Aorta (tissue), 5 donors: ENCODE data around the gene SPRY1. TPM values are rescaled to one million over a fixed set of nuclear protein-coding genes. Genes with fewer than 3 reads are reported as not detected.

ENCODE experiments used
- ATAC-seq: fragments of 200-7000 bp; cut with Tn5 transposase; one replicate; pipeline ENCODE4 v1.9.1; 2022; ENCODE audit warnings: moderate library complexity; ENCODE audit not compliant: low FRiP score
- DNase-seq, 2 donors: peaks; one replicate each; pipeline ENCODE4 v3.0.0-alpha.2; 2020
- H3K27ac ChIP-seq, 2 donors: one replicate each; pipeline ENCODE4 v1.5.1; 2013; ENCODE audit warnings: low read length in 2 of 2, mild to moderate bottlenecking in 2 of 2, moderate library complexity in 2 of 2, control low read depth in 1 of 2, inconsistent platforms in 1 of 2, low read depth in 1 of 2
- H3K27me3 ChIP-seq, 2 donors: one replicate each; pipeline ENCODE4 v1.6.1; 2013; ENCODE audit warnings: control low read depth in 1 of 2, low read length in 1 of 2, mild to moderate bottlenecking in 1 of 2, moderate library complexity in 1 of 2; ENCODE audit not compliant: insufficient read depth in 2 of 2, control insufficient read depth in 1 of 2
- H3K36me3 ChIP-seq, 2 donors: one replicate each; pipeline ENCODE4 v1.6.1; 2013; ENCODE audit warnings: control low read depth in 1 of 2, low read length in 1 of 2, mild to moderate bottlenecking in 1 of 2; ENCODE audit not compliant: insufficient read depth in 2 of 2, control insufficient read depth in 1 of 2
- H3K4me1 ChIP-seq, 2 donors: one replicate each; pipeline ENCODE4 v1.6.1; 2013; ENCODE audit warnings: low read length in 2 of 2, control low read depth in 1 of 2, mild to moderate bottlenecking in 1 of 2, moderate library complexity in 1 of 2; ENCODE audit not compliant: insufficient read depth in 2 of 2, control insufficient read depth in 1 of 2
- H3K4me3 ChIP-seq, 2 donors: one replicate each; pipeline ENCODE4 v1.5.1; 2013; ENCODE audit warnings: low read length in 2 of 2, control low read depth in 1 of 2, mild to moderate bottlenecking in 1 of 2
- H3K9me3 ChIP-seq: one replicate; pipeline ENCODE4 v1.6.1; 2013; ENCODE audit warnings: mild to moderate bottlenecking, low read length; ENCODE audit not compliant: control insufficient read depth
- WGBS, 2 donors: extraction: QIAGEN DNeasy Blood & Tissue Kit; methylation state at CpG; one replicate each; pipeline ENCODE4 v1.1.7; 2013; 5-methylcytosine and 5-hydroxymethylcytosine counted together
- intact Hi-C, 2 donors: fragments of 100-400 bp; cut with DNase I; formaldehyde crosslinking; loops; one replicate each; pipeline versions ENCODE4 v1.14.2 to v1.15.0; 2022
- polyA plus RNA-seq, 2 donors: library from polyadenylated mRNA; stranded (reverse); fragments of 200-250 nt; gene quantifications; one replicate each; pipeline ENCODE4 v1.2.3, GENCODE V29; 2013
- total RNA-seq, 2 donors: library from RNA; stranded (reverse); fragmentation: NEBNext Ultra II Directional; extraction: Animal tissue kit (Norgen Biotek cat#: 25700); gene quantifications; one replicate each; pipeline ENCODE4 v1.2.1, GENCODE V29; 2021
- donor health status: healthy with polysubstance abuse.
- donor health status: Bipolar disorder and iron deficiency.
- donor health status: DM: no; HTN: no; CAD: no.
- donor health status: DM: no; HTN: no; CAD: no.
- donor health status: DM: yes; HTN: yes; CAD: no.

SPRY1 gene
- total and polyA plus RNA-seq, 4 donors, result 21.0 to 210 (median 151) TPM

- H3K36me3 ChIP-seq, result no peaks in the 10 kb centered on the region
- peaks cover 0 to 2% of the 10 kb centered on the region in 2 donors for H3K4me1 ChIP-seq
- ATAC-seq (no peak), DNase-seq (no peak)
- WGBS, 2 donors, result 81 to 87% methylated on average over 6 of the region's 6 CpGs
- H3K9me3 ChIP-seq, result no peaks in the 10 kb centered on the region
- H3K27me3 ChIP-seq, result no peaks in the 10 kb centered on the region
- H3K27ac ChIP-seq, result no peak overlapping the region
- intact Hi-C loops, result no loop called here
- no peak overlapping the region for H3K4me3 ChIP-seq
Observed at GRCh38 chr4:123421227-123421936, 24.8 kb downstream of the SPRY1 start.

- DNase-seq (no peak), ATAC-seq (no peak)
- Histone ChIP-seq H3K9me3 (no peaks in the 10 kb centered on the region), H3K4me1 (peaks cover 0 to 2% of the 10 kb centered on the region in 2 donors), H3K36me3 (no peaks in the 10 kb centered on the region), H3K4me3 (no peak overlapping the region), H3K27me3 (no peaks in the 10 kb centered on the region), H3K27ac (no peak overlapping the region)
- intact Hi-C loops, result no loop called here
- 79 to 82% methylated on average over 9 of the region's 9 CpGs for whole genome bisulfite sequencing, 2 donors
Observed at GRCh38 chr4:123421937-123422781, 25.6 kb downstream of the SPRY1 start.

- DNase-seq, result no peak
- Histone ChIP-seq H3K27ac (no peak overlapping the region), H3K27me3 (no peaks in the 10 kb centered on the region), H3K4me3 (no peak overlapping the region), H3K4me1 (no peaks in the 10 kb centered on the region), H3K36me3 (no peaks in the 10 kb centered on the region), H3K9me3 (no peaks in the 10 kb centered on the region)
- no peak for ATAC-seq
- intact Hi-C loops, result no loop called here
- WGBS, 2 donors, result 88 to 89% methylated on average over 5 of the region's 5 CpGs
Observed at GRCh38 chr4:123423819-123424218, 27.2 kb downstream of the SPRY1 start.

GRCh38 chr4:123427951-123428350, 31.4 kb downstream of the SPRY1 start:
- H3K27ac ChIP-seq, result no peak overlapping the region
- intact Hi-C loops, result no loop called here
- H3K9me3 ChIP-seq, result no peaks in the 10 kb centered on the region
- ATAC-seq, result no peak
- WGBS, 2 donors, result 94 to 95% methylated on average over 3 of the region's 3 CpGs
- no peak for DNase-seq
- H3K4me3 ChIP-seq, result no peak overlapping the region
- no peaks in the 10 kb centered on the region for H3K36me3 ChIP-seq
- no peaks in the 10 kb centered on the region for H3K4me1 ChIP-seq
- H3K27me3 ChIP-seq, result no peaks in the 10 kb centered on the region

- H3K9me3 ChIP-seq, result no peaks in the 10 kb centered on the region
- no peak for ATAC-seq
- H3K4me1 ChIP-seq, result no peaks in the 10 kb centered on the region
- H3K4me3 ChIP-seq, result no peak overlapping the region
- no peak for DNase-seq
- WGBS, 2 donors, result 92% methylated on average over 3 of the region's 3 CpGs
- no peaks in the 10 kb centered on the region for H3K36me3 ChIP-seq
- H3K27ac ChIP-seq, result no peak overlapping the region
- no peaks in the 10 kb centered on the region for H3K27me3 ChIP-seq
- intact Hi-C loops, result no loop called here
Observed at GRCh38 chr4:123430031-123430430, 33.4 kb downstream of the SPRY1 start.

GRCh38 chr4:123430501-123430900, 33.9 kb downstream of the SPRY1 start:
- ATAC-seq (no peak), DNase-seq (no peak)
- 67 to 81% methylated on average over 2 of the region's 2 CpGs for WGBS, 2 donors
- H3K4me1 ChIP-seq, result no peaks in the 10 kb centered on the region
- no peaks in the 10 kb centered on the region for H3K36me3 ChIP-seq
- H3K27ac ChIP-seq, result no peak overlapping the region
- intact Hi-C loops, result no loop called here
- H3K9me3 ChIP-seq, result no peaks in the 10 kb centered on the region
- H3K4me3 ChIP-seq, result no peak overlapping the region
- H3K27me3 ChIP-seq, result no peaks in the 10 kb centered on the region

- Histone ChIP-seq H3K9me3 (peaks cover 3% of the 10 kb centered on the region), H3K4me1 (no peaks in the 10 kb centered on the region), H3K27ac (no peak overlapping the region), H3K27me3 (no peaks in the 10 kb centered on the region), H3K36me3 (no peaks in the 10 kb centered on the region), H3K4me3 (no peak overlapping the region)
- 84 to 88% methylated on average over 7 of the region's 7 CpGs for WGBS, 2 donors
- DNase-seq, result no peak
- no peak for ATAC-seq
- intact Hi-C loops, result no loop called here
Observed at GRCh38 chr4:123433573-123433972, 37.0 kb downstream of the SPRY1 start.

- 91 to 97% methylated on average over 9 of the region's 9 CpGs for WGBS, 2 donors
- H3K36me3 ChIP-seq, result no peaks in the 10 kb centered on the region
- no peak overlapping the region for H3K27ac ChIP-seq
- H3K4me1 ChIP-seq, result no peaks in the 10 kb centered on the region
- ATAC-seq, result no peak
- intact Hi-C loops, result no loop called here
- no peak for DNase-seq
- H3K9me3 ChIP-seq, result peaks cover 3% of the 10 kb centered on the region
- no peaks in the 10 kb centered on the region for H3K27me3 ChIP-seq
- no peak overlapping the region for H3K4me3 ChIP-seq
Observed at GRCh38 chr4:123433976-123434375, 37.4 kb downstream of the SPRY1 start.
